HG02759 (cell line): ENCODE data around the gene KLHL42.
A peak's percentile ranks its signal among the peaks of the same experiment; 100 is the strongest.

Experiments
- ATAC-seq: cut with Tn5 transposase; IDR thresholded peaks from one replicate; pipeline ENCODE4 v1.9.1; 2021; ENCODE audit warnings: mild to moderate bottlenecking, moderate library complexity; ENCODE audit not compliant: unreplicated experiment

Gene KLHL42

GRCh38 chr12:27780612-27781408 is 777 bp downstream of the KLHL42 start:
- ATAC-seq, result peak; percentile 30

GRCh38 chr12:27781680-27782079 is 1.6 kb downstream of the KLHL42 start:
- ATAC-seq, result no peak

- ATAC-seq, result no peak
These were observed 2.4 kb downstream of the KLHL42 start for GRCh38 chr12:27782481-27782880.

DNA sequence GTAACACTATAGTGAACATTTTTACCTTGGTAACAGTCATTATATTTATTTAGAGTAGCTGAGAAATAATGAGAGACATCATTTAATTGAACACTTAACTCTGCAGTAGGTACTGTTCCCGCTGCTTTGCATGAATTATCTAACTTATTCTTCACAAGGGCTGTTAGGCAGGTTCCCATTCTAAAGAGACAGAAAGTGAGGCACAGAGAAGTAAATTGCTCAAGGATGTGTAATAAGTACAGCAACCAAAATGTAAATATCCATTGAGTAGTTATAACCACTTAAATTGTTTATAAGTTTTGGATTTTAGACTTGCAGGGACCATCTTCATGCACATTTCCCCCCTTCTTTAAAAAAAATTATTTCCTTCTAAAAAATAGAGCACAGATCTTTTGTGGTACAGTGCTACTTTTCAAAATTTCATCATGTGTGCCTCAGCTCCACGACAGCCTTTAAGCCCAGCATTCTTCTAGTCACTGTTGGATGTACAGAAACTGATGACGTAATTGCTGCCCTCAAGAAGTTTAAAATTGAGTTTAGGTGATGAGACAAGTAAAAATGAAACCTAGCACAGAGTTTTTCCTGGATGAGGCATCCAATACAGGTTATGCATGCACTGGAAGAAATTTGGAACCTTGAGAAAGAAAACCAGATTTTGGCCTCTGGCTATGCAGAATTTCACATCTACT is 6.0 kb downstream of the KLHL42 start:
- ATAC-seq, result no peak

DNA sequence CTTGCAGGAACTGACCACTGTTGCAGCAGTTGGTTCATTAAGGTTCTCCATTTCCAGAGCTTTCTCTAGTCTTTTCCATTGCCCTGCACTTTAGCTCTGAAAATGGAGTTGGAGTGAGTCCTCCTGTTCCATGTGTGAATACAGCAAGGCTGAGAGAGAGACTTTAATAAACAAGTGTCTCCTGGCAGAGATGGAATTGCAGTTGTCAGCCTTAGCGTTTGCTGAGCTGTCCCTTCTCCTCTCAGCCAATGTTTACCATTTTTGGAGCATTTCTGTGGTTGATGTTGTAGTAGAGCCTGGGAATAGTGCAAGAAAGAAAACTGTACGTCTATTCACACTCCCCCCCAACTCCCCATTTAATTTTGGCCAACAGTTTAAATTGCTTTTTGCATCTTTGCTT is 7.5 kb downstream of the KLHL42 start:
- ATAC-seq, result no peak

DNA sequence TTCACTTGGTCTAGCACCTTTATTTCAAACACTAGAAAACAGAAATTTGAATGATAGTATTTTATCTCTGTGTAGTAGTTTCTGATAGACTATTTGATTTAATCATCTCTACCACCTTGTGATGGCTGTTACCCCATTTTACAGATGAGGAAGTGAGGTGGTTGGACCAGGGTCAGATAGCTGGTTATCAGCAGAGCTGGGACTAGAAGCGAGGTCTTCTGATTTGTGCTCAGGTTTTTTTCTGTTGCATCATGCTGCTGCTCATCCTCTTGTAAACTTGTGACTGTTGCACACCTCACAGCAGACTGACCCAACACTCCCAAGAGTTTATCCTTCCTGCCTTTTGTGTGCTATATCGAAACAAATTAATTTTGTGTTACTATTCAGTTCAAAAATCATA is 10.1 kb downstream of the KLHL42 start:
- no peak for ATAC-seq

DNA sequence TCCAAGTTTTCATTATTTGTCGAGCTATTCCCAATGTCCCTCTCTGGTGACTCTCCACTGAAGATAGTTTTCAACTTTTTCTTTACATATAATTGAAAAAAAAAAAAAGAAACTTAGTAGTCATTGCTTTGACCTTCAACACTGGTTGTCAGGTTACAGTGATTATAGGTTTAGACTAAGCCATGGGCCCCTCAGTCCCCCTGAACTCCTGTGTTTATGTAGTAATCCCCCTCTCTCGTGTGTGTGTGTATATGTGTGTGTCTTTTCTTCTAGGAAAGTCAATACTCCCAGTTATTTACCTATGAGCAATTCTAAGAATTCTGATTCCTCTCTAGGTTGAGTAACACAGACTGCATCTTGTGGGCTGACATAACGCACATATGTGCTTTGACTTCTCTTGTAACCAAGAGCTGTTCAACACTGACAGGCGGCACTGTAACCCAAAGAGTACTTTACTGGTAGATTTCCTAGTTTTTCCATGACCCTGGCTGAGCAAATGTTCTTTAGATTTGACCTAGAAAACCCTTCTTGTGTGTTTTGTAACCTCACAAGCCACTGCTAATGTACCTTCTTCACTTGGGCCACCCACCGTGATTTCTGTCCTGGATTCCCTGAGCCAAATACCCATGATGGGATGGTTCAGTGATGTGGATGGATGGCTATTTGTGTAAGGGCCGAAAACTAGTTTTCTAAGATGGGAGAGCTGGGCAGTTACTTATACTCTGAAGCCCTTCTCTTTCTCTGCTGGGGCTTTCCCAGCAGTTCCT is 15.0 kb downstream of the KLHL42 start:
- no peak for ATAC-seq

- no peak for ATAC-seq
These were observed 16.1 kb downstream of the KLHL42 start for GRCh38 chr12:27796128-27796527.

GRCh38 chr12:27797301-27798025 is 17.4 kb downstream of the KLHL42 start:
- no peak for ATAC-seq

- ATAC-seq, result no peak
These were observed 20.8 kb downstream of the KLHL42 start for GRCh38 chr12:27800819-27801218.

DNA sequence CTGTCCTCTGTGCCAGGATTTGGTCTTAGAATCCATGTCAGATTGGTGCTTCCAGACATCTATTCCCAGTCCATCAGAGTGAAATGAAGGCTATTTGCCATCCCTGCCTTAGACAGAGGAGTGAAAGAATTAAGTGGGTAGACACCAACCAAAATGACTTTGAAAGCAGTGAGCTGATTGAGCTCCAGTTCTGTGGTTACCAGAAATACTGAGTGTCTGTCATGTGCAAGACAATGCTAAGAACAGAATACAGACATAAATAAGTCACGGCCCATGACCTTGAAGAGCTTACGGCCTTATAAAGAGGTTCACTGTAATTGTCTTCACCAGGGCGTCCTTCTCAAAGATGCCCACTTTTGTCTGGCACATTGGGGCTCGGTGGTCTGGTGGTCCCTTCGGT is 21.6 kb downstream of the KLHL42 start:
- ATAC-seq, result no peak

DNA sequence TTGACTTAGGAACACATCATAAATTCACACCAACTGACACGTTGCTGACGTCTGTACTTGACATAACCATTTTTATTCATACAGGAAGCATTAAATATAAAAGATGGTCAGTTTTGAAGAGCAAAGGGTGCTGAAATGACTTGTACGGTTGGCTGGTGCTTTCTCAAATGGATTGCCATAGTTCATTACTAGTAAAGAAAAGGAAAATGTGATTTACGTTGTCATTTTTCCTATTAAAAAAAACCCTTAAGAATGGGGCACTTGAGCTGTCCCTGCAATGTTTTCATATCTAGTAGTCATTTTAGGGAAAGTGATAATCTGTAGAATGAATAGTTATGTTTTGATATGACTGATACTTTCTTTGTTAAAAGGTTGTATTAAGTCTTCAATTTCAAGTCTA is 22.5 kb downstream of the KLHL42 start:
- no peak for ATAC-seq

DNA sequence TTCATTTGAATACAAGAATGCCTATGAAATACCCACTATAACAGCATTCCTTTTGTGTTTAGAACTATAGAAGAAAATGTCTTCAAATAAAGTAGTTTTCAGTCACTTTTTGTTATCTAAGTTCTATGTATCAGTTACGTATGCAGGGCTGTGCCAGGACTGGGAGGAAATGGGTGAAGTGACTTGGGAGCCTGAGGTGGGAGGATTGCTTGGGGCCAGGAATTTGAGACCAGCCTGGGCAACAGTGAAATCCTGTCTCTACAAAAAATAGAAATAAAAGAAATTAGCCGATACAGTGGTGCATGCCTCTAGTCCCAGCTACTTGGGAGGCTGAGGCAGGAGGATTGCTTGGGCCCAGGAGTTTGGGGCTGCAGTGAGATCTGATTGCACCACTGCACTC is 22.9 kb downstream of the KLHL42 start:
- no peak for ATAC-seq

DNA sequence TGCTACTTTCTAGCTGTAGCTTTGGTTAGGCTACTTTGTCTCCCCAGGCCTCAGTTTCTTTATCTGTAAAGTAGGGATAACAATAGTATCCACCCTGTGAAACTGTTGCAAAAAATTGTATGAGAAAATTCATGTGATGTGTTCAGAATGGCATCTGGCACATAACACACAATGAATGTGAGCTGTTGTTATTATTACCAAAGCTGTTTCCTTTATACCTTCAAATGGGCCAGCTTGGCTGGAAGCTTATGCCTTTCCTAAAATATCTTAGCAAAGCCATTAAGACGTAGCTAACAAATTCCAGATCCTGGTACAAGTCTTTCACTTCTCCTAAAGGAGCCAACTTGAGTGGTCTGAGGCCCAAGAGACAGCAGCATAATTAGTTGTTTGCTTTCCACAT is 25.2 kb downstream of the KLHL42 start:
- no peak for ATAC-seq

GRCh38 chr12:27806259-27806658 is 26.2 kb downstream of the KLHL42 start:
- ATAC-seq, result no peak

GRCh38 chr12:27807063-27807703 is 27.1 kb downstream of the KLHL42 start:
- ATAC-seq, result no peak

DNA sequence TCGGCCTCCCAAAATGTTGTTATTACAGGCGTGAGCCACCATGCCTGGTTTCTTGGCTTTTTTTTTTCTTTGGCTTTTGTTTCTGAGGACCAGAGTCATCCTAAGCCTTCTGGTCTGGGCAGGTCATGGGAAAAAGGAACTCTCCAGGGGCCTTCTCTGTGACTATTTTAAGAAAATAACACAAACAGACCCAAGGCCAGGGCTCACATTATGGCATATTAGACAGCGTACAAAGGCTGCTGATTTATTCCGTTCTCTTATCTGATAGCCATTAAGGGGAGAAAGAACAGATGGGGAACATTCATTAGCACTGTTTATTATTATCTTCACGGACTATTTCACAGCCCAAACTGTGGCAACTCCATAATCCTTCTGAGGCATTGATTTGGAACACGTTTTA is 28.8 kb downstream of the KLHL42 start:
- ATAC-seq, result no peak

- no peak for ATAC-seq
These were observed 30.7 kb downstream of the KLHL42 start for GRCh38 chr12:27810756-27811155.

DNA sequence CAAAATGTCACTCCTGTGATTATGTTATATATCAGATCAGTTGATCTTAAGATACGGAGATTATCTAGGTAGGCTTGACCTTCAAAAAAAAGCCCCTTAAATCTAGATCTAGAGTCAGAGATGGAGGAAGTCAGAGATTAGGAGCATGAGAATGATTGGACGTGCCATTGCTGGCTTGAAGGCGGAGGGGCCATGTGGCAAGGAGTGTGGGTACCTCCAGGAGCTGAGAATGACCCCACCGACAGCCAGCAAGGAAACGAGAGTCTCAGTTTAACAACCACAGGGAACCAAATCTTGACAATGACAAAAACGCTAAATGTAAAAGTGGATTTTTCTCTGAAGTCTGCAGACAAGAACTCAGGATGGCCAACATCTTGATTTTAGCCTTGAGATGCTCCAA is 32.5 kb downstream of the KLHL42 start:
- no peak for ATAC-seq

DNA sequence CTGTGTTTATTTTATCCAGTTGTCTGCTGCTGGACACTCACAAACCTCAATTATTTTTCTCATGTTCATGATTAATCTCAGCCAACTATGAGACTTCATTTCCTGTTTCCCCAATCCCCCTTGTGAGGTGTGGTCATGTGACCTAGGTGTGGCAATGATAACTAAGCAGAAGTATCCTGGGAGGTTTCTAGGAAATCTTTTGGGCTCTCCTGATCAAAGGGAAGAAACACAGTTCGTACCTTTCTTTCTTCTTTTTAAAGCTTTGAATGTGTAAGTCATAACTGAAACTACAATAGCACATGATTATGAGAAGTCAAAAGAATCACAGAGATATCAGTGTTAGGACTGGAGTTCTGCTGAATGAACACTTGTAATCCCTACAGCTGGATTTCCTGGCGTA is 34.4 kb downstream of the KLHL42 start:
- ATAC-seq, result no peak
